Small intestine (tissue), 7 donors: ENCODE results near the gene NEK6. TPM values are rescaled to one million over a fixed set of nuclear protein-coding genes. Genes with fewer than 3 reads are reported as not detected.

Source experiments
- DNase-seq, 2 donors: peaks; one replicate each; pipeline versions ENCODE4 v3.0.0 to v3.0.0-alpha.2; 2013
- FAIRE-seq: peaks from 2 replicates; lab custom pipeline; 2012; peaks lifted over from hg19 to GRCh38; lab: Jason Lieb, UNC
- H3K27ac ChIP-seq, 3 donors: one replicate each; pipeline ENCODE4 v1.5.1; 2013; ENCODE audit warnings: low read length in 2 of 3, mild to moderate bottlenecking in 2 of 3, control low read depth in 1 of 3, inconsistent platforms in 1 of 3, low read depth in 1 of 3, moderate library complexity in 1 of 3
- H3K27me3 ChIP-seq, 3 donors: one replicate each; pipeline ENCODE4 v1.6.1; 2013; ENCODE audit warnings: low read length in 3 of 3, inconsistent platforms in 1 of 3; ENCODE audit not compliant: control insufficient read depth in 3 of 3, insufficient read depth in 3 of 3
- H3K36me3 ChIP-seq, 3 donors: one replicate each; pipeline ENCODE4 v1.6.1; 2013; ENCODE audit warnings: low read length in 3 of 3, inconsistent platforms in 1 of 3, low read depth in 1 of 3, mild to moderate bottlenecking in 1 of 3, moderate library complexity in 1 of 3; ENCODE audit not compliant: control insufficient read depth in 3 of 3, insufficient read depth in 2 of 3
- H3K4me1 ChIP-seq, 3 donors: one replicate each; pipeline ENCODE4 v1.6.1; 2013; ENCODE audit warnings: low read length in 2 of 3, inconsistent platforms in 1 of 3, low read depth in 1 of 3, mild to moderate bottlenecking in 1 of 3, moderate library complexity in 1 of 3; ENCODE audit not compliant: control insufficient read depth in 3 of 3, insufficient read depth in 2 of 3
- H3K4me3 ChIP-seq, 3 donors: one replicate each; pipeline ENCODE4 v1.5.1; 2013; ENCODE audit warnings: low read length in 3 of 3, control low read depth in 1 of 3, inconsistent platforms in 1 of 3, low read depth in 1 of 3, mild to moderate bottlenecking in 1 of 3, moderate library complexity in 1 of 3
- H3K9me3 ChIP-seq, 2 donors: one replicate each; pipeline ENCODE4 v1.6.1; 2013; ENCODE audit warnings: low read depth in 1 of 2, low read length in 1 of 2; ENCODE audit not compliant: control insufficient read depth in 2 of 2, insufficient read depth in 1 of 2
- WGBS, 3 donors: extraction: QIAGEN DNeasy Blood & Tissue Kit; methylation state at CpG; one replicate each; pipeline ENCODE4 v1.1.7; 2013; 5-methylcytosine and 5-hydroxymethylcytosine counted together
- polyA plus RNA-seq, 4 donors: library from polyadenylated mRNA; stranded (reverse) in 3 of 4; unstranded in 1 of 4; fragments of 200-250 nt in 3 of 4; fragments of 120-200 nt in 1 of 4; gene quantifications; one replicate each; pipeline versions ENCODE4 v1.2.1 to v1.2.3, GENCODE V29; 2013
- donor health status: healthy with polysubstance abuse.
- donor health status: control.
- donor health status: control.
- donor health status: Bipolar disorder and iron deficiency.
- donor health status: healthy.

The NEK6 gene
- polyA plus RNA-seq, 4 donors: 9.7 to 31.2 (median 23.6) TPM

GRCh38 chr9:124290053-124290591 is 32.4 kb downstream of the NEK6 start:
- no peak for DNase-seq
- Histone ChIP-seq H3K4me3 (no peak overlapping the region), H3K27me3 (no peaks in the 10 kb centered on the region), H3K36me3 (peaks cover 0 to 76% (median 0%) of the 10 kb centered on the region in 3 donors), H3K27ac (peak overlapping the region in 1 of 3 donors; percentile 8), H3K4me1 (peaks cover 8 to 18% (median 10%) of the 10 kb centered on the region in 3 donors), H3K9me3 (no peaks in the 10 kb centered on the region)
- FAIRE-seq: no peak
- 49 to 75% (median 71%) methylated on average over 21 of the region's 21 CpGs for WGBS, 3 donors

DNA sequence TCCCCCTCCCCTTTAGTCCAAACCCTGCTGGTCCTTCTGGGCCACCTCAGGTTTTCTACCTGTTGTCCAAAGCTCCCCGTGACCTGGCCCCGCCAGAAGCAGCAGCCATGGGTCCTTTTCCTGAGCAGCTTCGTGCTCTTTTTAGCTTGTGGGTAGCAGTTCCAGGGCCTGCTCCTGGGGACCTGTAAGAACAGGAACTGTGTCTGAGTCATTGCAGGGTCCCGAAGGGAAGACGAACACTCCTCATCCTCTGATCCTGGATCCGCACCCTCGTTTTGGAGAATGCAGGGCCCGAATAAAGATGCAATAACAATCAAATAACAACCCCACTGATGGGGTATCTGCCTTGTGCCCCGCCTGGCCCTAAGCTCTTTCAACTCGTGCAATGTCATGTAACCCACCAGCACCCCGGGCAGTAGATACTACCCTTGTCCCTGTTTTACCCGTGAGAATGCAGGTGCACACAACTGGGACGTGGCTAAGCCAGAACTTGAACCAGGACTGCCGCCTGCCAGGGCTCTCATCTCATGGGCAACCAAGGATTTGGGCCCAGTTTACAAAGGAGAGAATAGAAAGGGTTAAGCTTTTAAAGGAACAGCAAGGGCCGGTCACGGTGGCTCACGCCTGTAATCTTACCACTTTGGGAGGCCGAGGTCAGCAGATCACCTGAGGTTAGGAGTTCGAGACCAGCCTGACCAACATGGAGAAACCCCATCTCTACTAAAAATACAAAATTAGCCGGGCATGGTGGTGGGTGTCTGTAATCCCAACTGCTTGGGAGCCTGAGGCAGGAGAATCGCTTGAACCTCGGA is 33.2 kb downstream of the NEK6 start:
- no peaks in the 10 kb centered on the region for H3K27me3 ChIP-seq
- H3K27ac ChIP-seq: no peak overlapping the region
- H3K36me3 ChIP-seq: peaks cover 0 to 76% (median 0%) of the 10 kb centered on the region in 3 donors
- peaks cover 2 to 11% (median 6%) of the 10 kb centered on the region in 3 donors for H3K4me1 ChIP-seq
- no peaks in the 10 kb centered on the region for H3K9me3 ChIP-seq
- FAIRE-seq (no peak), DNase-seq (no peak)
- WGBS, 3 donors: 81 to 87% (median 87%) methylated on average over 22 of the region's 22 CpGs
- H3K4me3 ChIP-seq: no peak overlapping the region

DNA sequence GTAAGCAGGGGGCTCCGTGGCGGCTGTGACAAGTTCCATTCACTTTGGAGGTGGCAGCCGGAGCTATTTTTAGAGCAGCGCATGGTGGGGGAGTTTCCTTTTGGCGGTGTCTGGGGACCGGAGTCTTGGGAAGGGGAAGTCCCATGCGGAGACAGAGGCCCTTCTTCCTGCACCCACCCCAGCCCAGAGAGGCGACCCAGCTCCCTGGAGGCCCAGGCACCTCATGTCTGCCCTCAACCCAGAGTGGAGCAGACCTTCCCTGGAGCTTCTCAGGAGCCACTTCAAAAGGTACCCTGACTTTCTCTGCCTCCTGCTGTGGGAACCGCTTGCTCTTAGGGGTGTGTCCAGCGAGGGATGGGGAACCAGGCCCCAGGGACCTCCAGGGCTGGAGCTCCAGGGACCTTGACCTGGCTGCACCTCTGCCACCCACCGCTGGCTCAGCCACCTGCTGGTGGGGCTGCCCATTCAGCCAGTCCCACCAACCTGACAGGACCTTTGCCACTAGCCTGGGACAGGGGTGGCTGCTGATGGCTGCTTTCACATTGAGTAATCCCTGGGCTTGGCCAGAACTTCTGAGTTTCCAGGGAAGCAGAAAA is 34.1 kb downstream of the NEK6 start:
- Histone ChIP-seq H3K9me3 (no peaks in the 10 kb centered on the region), H3K36me3 (peaks cover 0 to 76% (median 0%) of the 10 kb centered on the region in 3 donors), H3K27me3 (no peaks in the 10 kb centered on the region), H3K4me1 (peaks cover 2 to 3% (median 3%) of the 10 kb centered on the region in 3 donors), H3K4me3 (no peak overlapping the region), H3K27ac (peak overlapping the region in 1 of 3 donors; percentile 5)
- DNase-seq (no peak), FAIRE-seq (no peak)
- 41 to 73% (median 54%) methylated on average over 10 to 11 of the region's 11 CpGs for WGBS, 3 donors

DNA sequence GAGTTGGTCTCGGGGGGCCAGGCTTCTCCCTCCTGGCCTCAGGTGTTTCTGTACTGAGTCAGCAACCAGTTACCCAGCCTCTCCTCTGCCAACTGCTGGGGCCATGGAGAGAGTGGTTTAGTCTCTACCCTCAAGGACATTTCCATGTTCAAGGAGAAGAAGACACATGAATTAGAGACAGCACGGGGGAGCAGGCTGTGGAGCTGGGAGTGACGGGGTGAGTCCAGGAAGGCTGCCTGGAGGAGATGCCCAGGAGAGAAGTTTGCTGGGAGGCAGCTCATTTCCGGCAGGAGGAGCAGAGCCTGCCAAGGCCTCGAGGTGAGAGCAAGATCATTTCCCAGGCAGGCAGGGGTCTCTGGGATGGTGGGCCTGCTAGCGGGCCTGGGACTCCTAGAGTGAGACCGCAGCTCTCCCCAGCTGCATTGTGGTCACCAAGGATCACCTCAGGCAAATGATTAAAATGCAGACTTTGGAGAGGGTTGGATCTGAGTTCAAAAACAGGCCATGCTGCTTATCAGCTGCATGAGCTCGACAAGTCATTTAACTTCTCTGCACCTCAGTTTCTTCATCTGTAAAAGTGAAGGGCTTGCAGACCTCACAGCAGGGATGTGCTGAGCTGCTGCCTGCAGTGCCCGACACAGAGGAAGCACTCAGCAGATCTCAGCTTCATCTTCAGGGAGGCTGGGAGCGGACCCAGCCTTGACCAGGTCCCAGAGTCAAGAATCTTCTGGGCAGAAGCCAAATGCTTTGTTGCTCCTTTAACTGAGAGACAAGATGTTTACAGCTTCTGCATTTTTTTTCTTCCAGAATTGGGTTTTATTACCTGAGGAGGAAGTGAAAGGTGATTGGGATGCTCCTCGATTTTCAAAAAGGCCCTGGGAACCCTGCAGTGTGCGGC is 35.2 kb downstream of the NEK6 start:
- Histone ChIP-seq H3K36me3 (peaks cover 0 to 70% (median 0%) of the 10 kb centered on the region in 3 donors), H3K9me3 (no peaks in the 10 kb centered on the region), H3K4me1 (peaks cover 0 to 2% (median 0%) of the 10 kb centered on the region in 3 donors), H3K27ac (no peak overlapping the region), H3K4me3 (no peak overlapping the region), H3K27me3 (no peaks in the 10 kb centered on the region)
- WGBS, 3 donors: 76 to 83% (median 78%) methylated on average over 12 of the region's 12 CpGs
- no peak for FAIRE-seq
- DNase-seq: no peak

DNA sequence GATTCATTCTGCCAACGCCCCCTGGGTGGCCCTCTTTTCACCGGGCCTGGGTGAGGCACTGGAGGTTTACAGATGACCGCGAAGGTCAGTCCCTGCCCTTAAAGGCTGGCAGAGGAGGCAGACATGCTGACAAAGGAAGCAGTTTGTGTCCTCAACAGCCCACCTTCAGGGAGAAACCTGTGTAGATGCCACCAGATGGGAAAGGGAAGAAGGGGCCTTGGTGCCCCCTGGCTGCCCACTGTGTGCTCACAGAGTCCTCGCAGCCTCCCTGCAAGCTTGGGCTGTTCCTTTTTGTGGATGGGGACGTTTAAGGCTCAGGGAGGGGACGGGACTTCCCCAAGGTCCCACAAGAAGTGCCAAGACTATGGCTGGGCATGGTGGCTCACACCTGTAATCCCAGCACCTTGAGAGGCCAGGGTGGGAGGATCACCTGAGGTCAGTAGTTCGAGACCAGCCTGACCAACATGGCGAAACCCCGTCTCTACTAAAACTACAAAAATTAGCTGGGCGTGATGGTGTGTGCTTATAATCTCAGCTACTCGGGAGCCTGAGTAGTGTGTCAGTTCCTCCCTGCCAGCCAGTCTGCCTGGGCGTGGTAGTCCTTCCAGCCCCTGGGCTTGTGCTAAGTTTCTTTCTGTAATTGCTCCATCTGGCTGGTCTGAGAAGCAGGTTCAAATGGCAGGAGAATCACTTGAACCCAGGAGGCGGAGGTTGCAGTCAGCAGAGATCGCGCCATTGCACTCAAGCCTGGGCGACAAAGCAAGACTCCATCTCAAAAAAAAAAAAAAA is 36.2 kb downstream of the NEK6 start:
- Histone ChIP-seq H3K9me3 (no peaks in the 10 kb centered on the region), H3K27me3 (no peaks in the 10 kb centered on the region), H3K4me1 (peaks cover 0 to 2% (median 0%) of the 10 kb centered on the region in 3 donors), H3K27ac (no peak overlapping the region), H3K4me3 (no peak overlapping the region), H3K36me3 (peaks cover 0 to 66% (median 0%) of the 10 kb centered on the region in 3 donors)
- WGBS, 3 donors: 72 to 80% (median 79%) methylated on average over 17 of the region's 17 CpGs
- FAIRE-seq: no peak
- DNase-seq: no peak

- H3K4me3 ChIP-seq: no peak overlapping the region
- peaks cover 0 to 2% (median 0%) of the 10 kb centered on the region in 3 donors for H3K4me1 ChIP-seq
- no peaks in the 10 kb centered on the region for H3K9me3 ChIP-seq
- H3K36me3 ChIP-seq: peaks cover 0 to 56% (median 0%) of the 10 kb centered on the region in 3 donors
- no peaks in the 10 kb centered on the region for H3K27me3 ChIP-seq
- WGBS, 3 donors: 59 to 68% (median 66%) methylated on average over 18 of the region's 18 CpGs
- H3K27ac ChIP-seq: no peak overlapping the region
- no peak for DNase-seq
- FAIRE-seq: no peak
Observed at GRCh38 chr9:124295159-124295794, 37.5 kb downstream of the NEK6 start.

- H3K27me3 ChIP-seq: no peaks in the 10 kb centered on the region
- H3K4me1 ChIP-seq: peaks cover 0 to 2% (median 0%) of the 10 kb centered on the region in 3 donors
- DNase-seq (no peak), FAIRE-seq (no peak)
- peaks cover 0 to 55% (median 0%) of the 10 kb centered on the region in 3 donors for H3K36me3 ChIP-seq
- peak overlapping the region in 1 of 3 donors; percentile 6 for H3K27ac ChIP-seq
- 82 to 86% (median 84%) methylated on average over 8 of the region's 8 CpGs for WGBS, 3 donors
- H3K4me3 ChIP-seq: no peak overlapping the region
- H3K9me3 ChIP-seq: no peaks in the 10 kb centered on the region
Observed at GRCh38 chr9:124296094-124296493, 38.3 kb downstream of the NEK6 start.
